Suprapubic skin (tissue), 3 donors: ENCODE data around the gene SESN1.

ENCODE experiments used
- CTCF ChIP-seq, 2 donors: fragments of 200-600 bp in 1 of 2; fragments of 450-650 bp in 1 of 2; sonication (generic) in 1 of 2; IDR thresholded peaks; one replicate each; pipeline ENCODE4 v1.5.1; 2016 to 2019; ENCODE audit warnings: antibody characterized with exemption in 2 of 2, mild to moderate bottlenecking in 1 of 2, moderate library complexity in 1 of 2
- EP300 ChIP-seq: sonication (generic); formaldehyde crosslinking; IDR thresholded peaks from one replicate; pipeline ENCODE4 v1.6.1; 2017; ENCODE audit warnings: antibody characterized with exemption

GRCh38 chr6:108951351-108951953 is 143.2 kb downstream of the SESN1 start:
- TF ChIP-seq CTCF (IDR thresholded peaks at IDR 0.05) (no peak), EP300 (no peak)
